ENCODE results near the gene PTPRT. TPM values are rescaled to one million over a fixed set of nuclear protein-coding genes. Genes with fewer than 3 reads are reported as not detected.

The PTPRT gene
- polyA plus RNA-seq, 1 of the 3 experiments (the other 2 are of a cell fraction): not detected

DNA sequence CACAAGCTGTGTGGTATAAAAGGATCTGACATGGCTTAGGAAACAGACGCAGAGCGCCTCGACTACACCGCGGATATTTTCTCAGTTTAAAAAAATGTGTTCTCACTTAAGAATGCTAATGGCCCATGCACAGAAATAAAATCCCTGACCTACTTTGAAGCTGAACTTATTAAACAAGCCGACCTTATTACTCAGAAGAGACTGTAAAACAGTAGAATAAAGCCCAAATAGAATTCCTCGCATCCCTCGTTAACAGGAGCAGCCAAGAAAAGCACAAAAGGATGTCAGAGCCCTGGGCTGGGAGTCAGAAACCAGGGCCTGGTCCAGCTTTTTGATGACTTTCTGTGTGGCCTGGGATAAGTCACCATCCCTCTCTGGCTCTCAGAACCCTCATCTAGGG is 489.3 kb downstream of the PTPRT start (continued):
- no peak for TF ChIP-seq EZH2phosphoT487 (IDR thresholded peaks at IDR 0.05; ENCODE audit: borderline replicate concordance, low read depth)
- no peak for TF ChIP-seq RAD21 (IDR thresholded peaks at IDR 0.05; ENCODE audit: low read length)
- TF ChIP-seq, protein P1, sequence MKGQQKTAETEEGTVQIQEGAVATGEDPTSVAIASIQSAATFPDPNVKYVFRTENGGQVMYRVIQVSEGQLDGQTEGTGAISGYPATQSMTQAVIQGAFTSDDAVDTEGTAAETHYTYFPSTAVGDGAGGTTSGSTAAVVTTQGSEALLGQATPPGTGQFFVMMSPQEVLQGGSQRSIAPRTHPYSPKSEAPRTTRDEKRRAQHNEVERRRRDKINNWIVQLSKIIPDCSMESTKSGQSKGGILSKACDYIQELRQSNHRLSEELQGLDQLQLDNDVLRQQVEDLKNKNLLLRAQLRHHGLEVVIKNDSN (IDR thresholded peaks at IDR 0.05; ENCODE audit: borderline replicate concordance, low read depth): no peak
- TF ChIP-seq, protein P2, sequence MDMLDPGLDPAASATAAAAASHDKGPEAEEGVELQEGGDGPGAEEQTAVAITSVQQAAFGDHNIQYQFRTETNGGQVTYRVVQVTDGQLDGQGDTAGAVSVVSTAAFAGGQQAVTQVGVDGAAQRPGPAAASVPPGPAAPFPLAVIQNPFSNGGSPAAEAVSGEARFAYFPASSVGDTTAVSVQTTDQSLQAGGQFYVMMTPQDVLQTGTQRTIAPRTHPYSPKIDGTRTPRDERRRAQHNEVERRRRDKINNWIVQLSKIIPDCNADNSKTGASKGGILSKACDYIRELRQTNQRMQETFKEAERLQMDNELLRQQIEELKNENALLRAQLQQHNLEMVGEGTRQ (IDR thresholded peaks at IDR 0.05; ENCODE audit: borderline replicate concordance, low read depth, low read length): no peak

DNA sequence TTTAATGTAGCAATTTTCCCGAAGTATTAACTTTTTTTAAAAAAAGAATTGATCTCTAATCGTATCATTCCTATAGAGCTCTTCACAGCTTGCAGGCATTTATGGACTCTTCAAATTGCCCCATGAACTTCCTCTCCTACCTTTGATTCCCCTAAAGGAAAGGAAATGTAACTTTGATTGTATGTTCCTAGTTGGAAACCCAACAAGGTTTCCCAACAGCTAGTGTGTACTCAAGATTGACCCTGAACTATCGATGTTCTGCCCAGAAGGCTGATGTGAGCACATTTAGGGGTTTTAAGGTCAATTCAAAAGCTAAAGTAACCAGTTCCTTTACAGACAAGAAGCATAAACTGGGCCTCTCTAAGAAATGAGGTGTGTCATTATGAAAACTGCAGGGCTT is 491.7 kb downstream of the PTPRT start:
- no peak overlapping the region for H3K9ac ChIP-seq
- CTCF ChIA-PET: interaction anchor here (1.5 kb wide), 1 partner anchor 14 kb away, joined by 3 read pairs; no protein-coding TSS in a partner anchor
- no peaks in the 10 kb centered on the region for H3K36me3 ChIP-seq (replicated peaks in 1 of 2; ENCODE audit: control insufficient read depth in 1 of 2, insufficient read depth in 2 of 2, low read length in 1 of 2)
- no peaks in the 10 kb centered on the region for H3F3A ChIP-seq (replicated peaks; ENCODE audit: insufficient read depth)
- no peaks in the 10 kb centered on the region for H3K9me2 ChIP-seq
- no peaks in the 10 kb centered on the region for H3K9me3 ChIP-seq
- no peak overlapping the region for H2AFZ ChIP-seq (ENCODE audit: low read depth)
- no peaks in the 10 kb centered on the region for H3K27me3 ChIP-seq (ENCODE audit: insufficient read depth)
- H3K4me2 ChIP-seq: no peak overlapping the region
- no peaks in the 10 kb centered on the region for H3K79me2 ChIP-seq (ENCODE audit: insufficient read depth)
- no peak overlapping the region for H3K4me3 ChIP-seq (ENCODE audit: low read depth in 2 of 2, low read length in 1 of 2)
- H4K20me1 ChIP-seq (ENCODE audit: insufficient read depth): no peaks in the 10 kb centered on the region
- no peaks in the 10 kb centered on the region for H3K4me1 ChIP-seq (ENCODE audit: control insufficient read depth in 1 of 2, insufficient read depth in 2 of 2, low read depth in 1 of 2, low read length in 1 of 2)
- DNase-seq: no peak
- POLR2A ChIA-PET: no interaction called here
- no peak overlapping the region for H3K27ac ChIP-seq (ENCODE audit: low read depth in 2 of 2, low read length in 1 of 2)
- no peak for TF ChIP-seq RCOR1 (IDR thresholded peaks at IDR 0.05; ENCODE audit: low read length)
- TF ChIP-seq FOXM1 (IDR thresholded peaks at IDR 0.05; ENCODE audit: low read depth): no peak
- TF ChIP-seq, protein P3, sequence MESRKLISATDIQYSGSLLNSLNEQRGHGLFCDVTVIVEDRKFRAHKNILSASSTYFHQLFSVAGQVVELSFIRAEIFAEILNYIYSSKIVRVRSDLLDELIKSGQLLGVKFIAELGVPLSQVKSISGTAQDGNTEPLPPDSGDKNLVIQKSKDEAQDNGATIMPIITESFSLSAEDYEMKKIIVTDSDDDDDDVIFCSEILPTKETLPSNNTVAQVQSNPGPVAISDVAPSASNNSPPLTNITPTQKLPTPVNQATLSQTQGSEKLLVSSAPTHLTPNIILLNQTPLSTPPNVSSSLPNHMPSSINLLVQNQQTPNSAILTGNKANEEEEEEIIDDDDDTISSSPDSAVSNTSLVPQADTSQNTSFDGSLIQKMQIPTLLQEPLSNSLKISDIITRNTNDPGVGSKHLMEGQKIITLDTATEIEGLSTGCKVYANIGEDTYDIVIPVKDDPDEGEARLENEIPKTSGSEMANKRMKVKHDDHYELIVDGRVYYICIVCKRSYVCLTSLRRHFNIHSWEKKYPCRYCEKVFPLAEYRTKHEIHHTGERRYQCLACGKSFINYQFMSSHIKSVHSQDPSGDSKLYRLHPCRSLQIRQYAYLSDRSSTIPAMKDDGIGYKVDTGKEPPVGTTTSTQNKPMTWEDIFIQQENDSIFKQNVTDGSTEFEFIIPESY (IDR thresholded peaks at IDR 0.05; ENCODE audit: borderline replicate concordance, low read depth): no peak
- WGBS (ENCODE audit: low lambda C conversion rate): 8% methylated on average over 3 of the region's 3 CpGs

DNA sequence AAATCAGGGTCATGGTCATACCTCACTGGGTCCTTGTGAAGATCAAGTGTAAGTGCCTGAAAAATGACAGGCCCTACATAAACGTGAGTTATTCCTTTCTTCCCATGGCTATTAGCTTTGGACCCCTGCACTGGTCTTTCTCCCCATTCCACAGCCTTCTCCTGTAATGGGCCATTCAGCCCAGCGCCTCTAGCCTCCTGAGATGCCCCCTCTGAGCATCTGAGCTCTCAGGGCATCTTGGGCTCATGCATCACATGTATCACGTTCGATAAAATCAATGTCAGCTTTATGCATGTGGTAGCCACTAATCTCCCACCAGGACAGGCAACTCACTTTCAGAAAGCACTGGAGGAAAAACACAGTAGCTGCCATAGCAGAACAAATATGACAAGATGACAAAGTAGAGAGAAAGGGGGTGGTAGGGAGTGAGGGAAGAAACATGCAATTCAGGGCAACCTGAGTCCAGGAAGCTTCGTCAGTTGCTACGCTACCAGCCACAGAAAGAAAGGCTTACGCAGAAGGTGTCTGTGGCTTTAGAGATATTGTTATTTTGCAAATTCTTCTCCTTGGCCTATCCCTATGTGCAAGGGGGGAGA is 498.8 kb downstream of the PTPRT start:
- Histone ChIP-seq H3K4me3 (ENCODE audit: low read depth in 2 of 2, low read length in 1 of 2) (no peak overlapping the region), H3K27me3 (ENCODE audit: insufficient read depth) (no peaks in the 10 kb centered on the region), H3K9me3 (no peaks in the 10 kb centered on the region), H3K79me2 (ENCODE audit: insufficient read depth) (no peaks in the 10 kb centered on the region), H3K27ac (ENCODE audit: low read depth in 2 of 2, low read length in 1 of 2) (no peak overlapping the region), H2AFZ (ENCODE audit: low read depth) (no peak overlapping the region), H3K4me1 (ENCODE audit: control insufficient read depth in 1 of 2, insufficient read depth in 2 of 2, low read depth in 1 of 2, low read length in 1 of 2) (no peaks in the 10 kb centered on the region), H4K20me1 (ENCODE audit: insufficient read depth) (no peaks in the 10 kb centered on the region), H3K9me2 (no peaks in the 10 kb centered on the region), H3K9ac (no peak overlapping the region), H3K36me3 (replicated peaks in 1 of 2; ENCODE audit: control insufficient read depth in 1 of 2, insufficient read depth in 2 of 2, low read length in 1 of 2) (no peaks in the 10 kb centered on the region), H3K4me2 (no peak overlapping the region), H3F3A (replicated peaks; ENCODE audit: insufficient read depth) (no peaks in the 10 kb centered on the region)
- no peak for DNase-seq
- CTCF ChIA-PET: no interaction called here
- POLR2A ChIA-PET: no interaction called here
- 36% methylated on average over 7 of the region's 7 CpGs for WGBS (ENCODE audit: low lambda C conversion rate)
- TF ChIP-seq, protein P3 (IDR thresholded peaks at IDR 0.05; ENCODE audit: borderline replicate concordance, low read depth): no peak
- TF ChIP-seq MEF2A (IDR thresholded peaks at IDR 0.05; ENCODE audit: borderline replicate concordance, low read depth) (no peak), POLR2AphosphoS5 (IDR thresholded peaks at IDR 0.05; ENCODE audit: low read depth, low read length) (no peak), RXRA (IDR thresholded peaks at IDR 0.05; ENCODE audit: borderline replicate concordance, low read depth) (no peak), NFIC (IDR thresholded peaks at IDR 0.05; ENCODE audit: borderline replicate concordance) (no peak), TCF12 (IDR thresholded peaks at IDR 0.05) (no peak), TAF1 (IDR thresholded peaks at IDR 0.05; ENCODE audit: borderline replicate concordance, low read depth, low read length) (no peak), NRF1 (IDR thresholded peaks at IDR 0.05; ENCODE audit: low read depth, low read length) (no peak), GATA2 (CRISPR knock-in tag; IDR thresholded peaks at IDR 0.05) (no peak), SMC3 (IDR thresholded peaks at IDR 0.05; ENCODE audit: low read depth, low read length) (no peak), YY1 (IDR thresholded peaks at IDR 0.05; ENCODE audit: low read depth) (no peak), FOXM1 (IDR thresholded peaks at IDR 0.05; ENCODE audit: low read depth) (no peak)
- TF ChIP-seq, protein P4, sequence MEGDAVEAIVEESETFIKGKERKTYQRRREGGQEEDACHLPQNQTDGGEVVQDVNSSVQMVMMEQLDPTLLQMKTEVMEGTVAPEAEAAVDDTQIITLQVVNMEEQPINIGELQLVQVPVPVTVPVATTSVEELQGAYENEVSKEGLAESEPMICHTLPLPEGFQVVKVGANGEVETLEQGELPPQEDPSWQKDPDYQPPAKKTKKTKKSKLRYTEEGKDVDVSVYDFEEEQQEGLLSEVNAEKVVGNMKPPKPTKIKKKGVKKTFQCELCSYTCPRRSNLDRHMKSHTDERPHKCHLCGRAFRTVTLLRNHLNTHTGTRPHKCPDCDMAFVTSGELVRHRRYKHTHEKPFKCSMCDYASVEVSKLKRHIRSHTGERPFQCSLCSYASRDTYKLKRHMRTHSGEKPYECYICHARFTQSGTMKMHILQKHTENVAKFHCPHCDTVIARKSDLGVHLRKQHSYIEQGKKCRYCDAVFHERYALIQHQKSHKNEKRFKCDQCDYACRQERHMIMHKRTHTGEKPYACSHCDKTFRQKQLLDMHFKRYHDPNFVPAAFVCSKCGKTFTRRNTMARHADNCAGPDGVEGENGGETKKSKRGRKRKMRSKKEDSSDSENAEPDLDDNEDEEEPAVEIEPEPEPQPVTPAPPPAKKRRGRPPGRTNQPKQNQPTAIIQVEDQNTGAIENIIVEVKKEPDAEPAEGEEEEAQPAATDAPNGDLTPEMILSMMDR (IDR thresholded peaks at IDR 0.05): no peak

All from SK-N-SH (cell line).